Activated CD8-positive, alpha-beta memory T cell treated with anti-CD3 and anti-CD28 coated beads, Interleukin-2, amount 50 U/mL, for 24 hours (primary cell): ENCODE measurements around the gene RHOG.
"Not testable (repeated sequence)": the region's sequence is repeated elsewhere in the genome, so short reads cannot be mapped to it uniquely, and the experiment has no call there.

Experiments
- DNase-seq: peaks from one replicate; pipeline ENCODE4 v3.0.0-alpha.2; 2020; ENCODE audit errors: extremely low read depth

RHOG gene

GRCh38 chr11:3840870-3841425, at the start of gene RHOG:
Gene RHOG, minus strand, starts transcription at chr11:3840959. Its CDS starts 12,821 bp downstream, at chr11:3828138.
- no peak for DNase-seq

- DNase-seq = no peak
These were observed 49.3 kb upstream of the RHOG start for GRCh38 chr11:3890014-3890413.

GRCh38 chr11:3888876-3889275, 48.1 kb upstream of the RHOG start:
- no peak for DNase-seq

DNA sequence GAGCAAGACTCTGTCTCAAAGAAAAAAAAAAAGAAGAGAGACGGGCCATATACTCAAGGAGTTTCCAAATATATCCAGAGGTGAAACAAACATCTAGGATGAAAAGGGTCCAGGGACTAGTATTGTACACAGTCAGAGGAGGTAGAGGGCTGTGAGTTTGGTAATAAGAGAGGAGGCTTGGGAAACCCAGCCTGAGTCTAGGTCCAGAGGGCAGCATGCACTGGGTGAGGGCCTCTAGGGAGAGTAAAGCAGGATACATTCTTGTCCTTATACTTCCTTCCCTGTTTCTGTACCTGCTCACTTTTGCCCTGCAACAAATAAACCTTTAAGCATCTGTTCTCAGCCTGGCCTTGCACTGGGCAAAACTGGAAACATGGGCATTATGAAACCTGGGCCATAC, 46.2 kb upstream of the RHOG start:
- DNase-seq = no peak

- DNase-seq = no peak
These were observed 45.1 kb upstream of the RHOG start for GRCh38 chr11:3885855-3886254.

GRCh38 chr11:3882655-3883054, 41.9 kb upstream of the RHOG start:
- no peak for DNase-seq

GRCh38 chr11:3880724-3881123, 40.0 kb upstream of the RHOG start:
- DNase-seq = no peak

DNA sequence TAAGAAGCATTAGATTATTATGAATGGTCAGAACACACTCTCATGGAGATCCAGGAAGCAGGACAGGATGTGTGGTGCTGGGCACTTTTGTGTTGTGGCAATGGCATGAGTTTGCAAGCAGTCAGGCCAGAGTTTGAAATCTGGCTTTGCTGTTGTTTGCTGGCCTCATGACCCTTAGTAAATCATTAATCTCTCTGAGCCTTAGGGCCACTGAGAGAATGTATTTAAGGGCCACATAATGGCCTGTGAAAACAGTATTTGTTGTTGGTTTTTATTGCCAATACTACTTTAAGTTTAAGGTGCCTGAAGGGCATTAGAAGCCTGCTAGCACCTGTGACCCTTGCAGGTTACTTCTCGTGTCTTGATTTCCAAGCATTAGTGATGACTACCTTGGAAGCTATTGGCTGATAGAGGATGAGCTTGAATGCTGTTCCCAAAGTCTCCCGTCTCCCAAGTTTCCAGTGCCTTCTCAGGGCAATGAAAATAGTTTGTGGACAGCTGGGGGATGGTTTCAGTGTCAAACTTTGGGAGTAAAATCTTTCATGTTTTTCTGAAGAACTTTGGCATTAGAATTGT, 39.3 kb upstream of the RHOG start:
- DNase-seq = no peak

DNA sequence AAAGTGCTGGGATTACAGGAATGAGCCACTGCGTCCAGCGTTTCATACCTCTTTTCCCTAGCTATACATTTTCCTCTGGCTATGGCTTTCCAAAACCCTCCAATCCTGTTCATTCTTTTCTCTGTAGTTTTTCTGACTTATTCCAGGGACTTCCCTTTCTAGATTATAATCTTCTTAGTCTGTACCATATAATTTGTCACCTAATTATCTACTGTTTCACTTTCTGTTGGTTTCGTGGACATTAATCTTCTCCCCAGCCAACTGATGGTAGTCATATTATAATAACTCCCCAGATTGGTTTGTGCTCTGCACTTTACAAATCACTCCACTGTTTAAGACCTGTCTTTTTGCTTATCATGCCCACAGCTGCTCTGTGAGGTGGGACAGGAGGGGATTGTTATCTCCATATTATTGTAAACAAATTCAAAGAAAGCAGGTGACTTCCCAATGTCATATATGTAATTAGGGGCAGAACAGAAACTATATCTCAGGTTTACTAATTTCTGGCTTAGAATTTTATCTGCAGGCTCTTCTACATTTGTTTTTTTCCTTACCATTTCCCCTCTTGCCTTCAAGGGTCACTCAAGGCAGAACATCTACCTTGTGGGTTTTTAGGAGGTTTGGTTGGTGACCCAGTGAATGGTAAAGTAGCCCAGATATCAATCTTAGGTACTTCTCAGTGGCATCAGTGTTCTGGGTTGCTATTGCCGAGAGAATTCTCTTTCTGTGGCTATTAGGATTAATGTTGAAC, 38.6 kb upstream of the RHOG start:
- DNase-seq = no peak

DNA sequence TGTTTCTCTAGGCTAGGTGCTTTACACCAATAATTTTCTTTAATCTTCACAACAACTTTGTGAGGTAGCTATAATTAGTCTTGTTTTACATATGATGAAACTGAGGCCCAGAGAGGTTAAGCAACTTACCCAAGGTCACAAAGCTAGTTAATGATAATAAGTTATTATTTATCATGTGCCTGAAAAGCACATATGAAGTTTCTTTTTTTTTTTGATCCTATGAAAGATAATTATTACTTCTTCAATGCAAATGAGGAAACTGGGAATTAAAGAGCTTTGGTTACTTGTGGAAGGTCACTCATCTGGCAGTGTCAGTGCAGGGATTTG, 37.5 kb upstream of the RHOG start:
- DNase-seq = no peak

DNA sequence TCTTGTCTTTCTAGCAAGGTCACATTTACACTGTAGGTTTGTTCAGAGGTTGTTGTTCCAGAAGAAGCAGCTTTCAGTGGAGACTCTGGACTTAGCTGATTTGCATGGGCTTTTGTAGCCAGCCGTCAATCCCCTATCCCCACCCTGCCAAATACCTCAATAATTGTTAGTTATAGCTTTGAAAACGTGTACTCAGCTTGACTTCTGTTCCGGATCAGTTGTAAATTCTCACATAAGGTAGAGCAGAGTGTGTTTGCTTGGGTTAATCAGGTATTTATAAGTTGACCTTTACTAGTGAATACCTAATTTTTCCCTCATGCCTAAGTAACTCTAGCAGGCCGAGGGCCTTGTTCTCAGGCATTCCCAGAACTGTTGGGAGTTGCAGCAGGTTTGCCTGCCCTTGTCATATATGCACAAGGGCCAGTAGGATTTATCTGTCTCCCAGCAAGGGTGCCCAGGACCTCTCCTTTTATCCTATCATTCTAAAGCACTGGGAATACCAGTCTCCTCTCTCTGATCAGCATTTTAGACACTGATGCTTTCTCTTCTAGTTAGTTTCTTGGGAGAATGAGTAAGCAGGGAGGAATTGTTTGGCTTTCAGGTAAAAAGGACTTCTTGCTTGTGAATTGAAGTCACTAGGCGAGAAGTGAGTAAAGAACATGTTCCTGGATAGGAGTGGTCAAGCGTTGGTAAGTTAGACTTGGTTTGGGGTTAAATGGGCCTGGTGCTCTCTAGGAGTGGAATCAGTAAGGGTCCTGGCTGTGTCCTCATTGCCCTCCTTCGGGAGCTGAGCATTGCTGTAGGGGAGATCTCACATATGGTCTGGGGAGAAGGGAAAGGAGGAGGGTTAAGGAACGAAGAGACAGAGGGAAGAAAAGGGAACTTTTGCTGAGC, 36.9 kb upstream of the RHOG start:
- DNase-seq = no peak

DNA sequence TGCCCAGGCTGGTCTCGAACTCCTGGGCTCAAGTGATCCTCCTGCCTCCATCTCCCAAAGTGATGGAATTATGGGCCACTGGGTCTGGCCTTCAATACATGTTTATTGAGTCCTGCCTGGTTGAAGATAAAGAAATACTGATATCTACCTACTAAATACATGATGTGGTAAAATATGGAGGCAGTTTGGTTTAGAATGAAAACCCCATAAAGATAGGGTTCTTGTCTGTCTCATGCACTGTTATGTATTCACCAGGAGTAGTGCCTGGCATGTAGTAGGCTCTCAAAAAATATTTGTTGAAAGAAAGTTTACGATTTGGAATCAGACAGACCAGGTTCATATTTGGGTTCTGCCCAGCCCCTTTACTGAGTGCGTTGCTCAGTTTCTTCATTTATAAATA, 35.9 kb upstream of the RHOG start:
- no peak for DNase-seq

DNA sequence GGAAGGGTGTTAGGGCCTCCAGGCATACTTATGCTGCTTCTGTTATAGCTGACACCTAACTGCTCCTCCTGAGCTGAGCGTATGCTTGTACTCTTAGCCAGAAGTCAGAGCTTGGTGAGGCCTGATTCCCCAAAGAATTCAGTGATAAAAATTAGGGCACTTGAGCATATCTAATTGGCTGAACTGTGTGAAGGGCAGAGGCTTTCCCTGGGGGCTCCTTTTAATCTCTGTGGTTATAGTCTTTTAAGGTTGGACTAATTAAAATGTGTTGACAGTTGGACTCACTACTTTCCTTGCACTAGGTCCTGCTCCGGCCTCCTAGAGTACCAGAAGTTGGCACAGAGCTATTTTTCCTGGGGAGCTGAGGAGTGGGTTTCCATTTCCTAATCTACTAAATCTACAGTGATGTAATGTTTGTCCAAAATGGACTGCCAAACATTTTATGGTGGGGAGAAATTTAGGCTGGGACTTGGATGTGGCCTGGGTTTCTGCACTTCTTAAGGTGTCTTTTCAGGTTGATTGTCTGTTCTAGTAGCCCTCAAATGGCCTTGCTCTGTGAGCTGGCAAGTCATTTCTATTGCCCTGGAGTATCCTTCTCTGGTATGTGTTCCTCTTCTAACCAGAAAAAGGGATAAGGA, 33.1 kb upstream of the RHOG start:
- no peak for DNase-seq

- no peak for DNase-seq
These were observed 26.7 kb upstream of the RHOG start for GRCh38 chr11:3867209-3868091.

- DNase-seq = no peak
These were observed 26.1 kb upstream of the RHOG start for GRCh38 chr11:3866836-3867208.

DNA sequence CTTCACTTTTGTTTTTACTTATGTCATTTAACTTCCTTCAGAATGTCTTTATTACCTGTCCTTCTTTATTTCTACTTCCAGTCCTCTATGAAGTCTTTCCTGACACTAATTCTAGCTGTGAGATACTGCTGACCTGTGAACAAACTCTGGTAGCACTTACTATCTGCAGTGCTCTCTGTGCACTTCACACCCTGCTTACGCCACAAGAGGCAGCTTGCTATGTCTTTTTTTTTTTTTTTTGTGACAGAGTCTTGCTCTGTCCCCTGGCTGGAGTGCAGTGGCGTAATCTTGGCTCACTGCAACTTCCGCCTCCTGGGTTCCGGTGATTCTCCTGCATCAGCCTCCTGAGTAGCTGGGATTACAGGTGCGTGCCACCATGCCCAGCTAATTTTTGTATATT, 25.4 kb upstream of the RHOG start:
- DNase-seq = no peak

DNA sequence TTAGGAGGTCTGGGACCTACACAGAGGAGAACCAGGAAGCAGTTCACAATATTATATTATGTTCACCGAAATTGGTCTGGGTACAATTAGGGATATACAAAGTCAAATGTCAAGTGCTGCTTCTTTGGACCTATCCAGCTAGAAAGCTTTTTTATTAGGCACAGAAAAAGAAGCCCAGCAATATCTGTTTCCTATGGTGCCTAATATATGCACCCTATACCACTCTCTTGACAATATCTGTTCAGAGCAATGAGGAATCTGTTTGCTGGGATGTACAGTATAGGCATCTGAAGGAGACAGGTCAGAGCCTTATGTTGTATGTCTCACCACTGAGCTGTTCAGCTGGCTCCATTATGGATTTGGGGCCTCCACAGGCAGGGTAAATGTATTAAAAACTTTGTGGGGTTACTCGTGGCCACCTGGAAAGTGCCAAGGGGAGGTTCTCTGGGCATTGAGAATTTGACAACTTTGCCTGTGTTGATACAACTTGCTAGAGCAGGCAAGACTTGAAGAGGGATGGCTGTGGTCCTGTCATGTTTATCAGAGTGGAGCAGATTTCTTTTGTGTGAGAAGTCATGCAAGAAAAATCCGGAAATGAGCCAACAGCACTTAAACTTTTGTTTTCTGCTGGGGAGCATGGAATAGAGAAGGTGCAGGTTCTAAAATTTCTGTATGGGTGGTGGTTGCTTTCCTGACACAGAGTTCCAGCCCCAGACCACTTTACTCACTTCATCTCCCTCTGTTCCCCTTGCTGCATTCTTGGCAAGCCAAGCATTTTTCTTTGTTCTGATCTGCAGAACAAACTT, 24.8 kb upstream of the RHOG start:
- DNase-seq = no peak

DNA sequence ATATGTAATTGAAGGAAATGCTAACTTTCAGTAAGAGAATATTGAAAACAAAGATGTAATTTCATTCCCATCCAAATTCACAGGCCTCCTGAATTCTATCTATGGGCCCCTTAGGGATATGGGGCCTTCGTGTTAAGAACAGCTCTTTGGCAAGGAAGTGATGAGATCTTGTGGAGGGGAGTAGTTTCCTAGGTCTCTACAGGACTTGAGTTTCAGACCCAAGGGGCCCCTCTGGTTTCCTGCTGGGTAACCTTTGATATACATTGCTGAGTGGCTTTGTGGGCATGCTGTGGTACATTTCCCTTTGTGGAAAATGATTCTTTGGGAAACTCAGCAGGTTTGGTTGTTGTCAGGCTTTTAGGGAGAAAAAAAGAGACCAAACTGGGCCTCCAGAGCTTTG, 20.9 kb upstream of the RHOG start:
- DNase-seq = no peak

DNA sequence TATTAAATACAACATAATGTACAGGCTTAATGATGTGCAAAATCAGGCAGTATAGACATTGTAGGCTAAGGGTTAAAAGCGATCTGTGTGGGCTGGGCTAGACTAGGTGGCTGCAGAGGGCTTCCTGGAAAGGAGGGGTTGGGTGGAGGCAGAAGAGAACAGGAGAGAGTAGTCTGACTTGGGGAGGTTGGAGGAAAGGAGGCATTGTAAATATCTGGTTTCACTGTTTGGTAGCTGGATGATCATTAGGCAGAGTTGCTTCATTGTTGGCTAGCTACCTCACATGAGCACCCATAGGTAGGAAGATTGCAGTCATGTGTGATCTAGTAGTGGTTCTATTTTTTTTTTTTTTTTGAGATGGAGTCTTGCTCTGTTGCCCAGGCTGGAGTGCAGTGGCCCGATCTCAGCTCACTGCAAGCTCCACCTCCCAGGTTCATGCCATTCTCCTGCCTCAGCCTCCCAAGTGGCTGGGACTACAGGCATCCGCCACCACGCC, 20.2 kb upstream of the RHOG start:
- DNase-seq = not testable (repeated sequence)

DNA sequence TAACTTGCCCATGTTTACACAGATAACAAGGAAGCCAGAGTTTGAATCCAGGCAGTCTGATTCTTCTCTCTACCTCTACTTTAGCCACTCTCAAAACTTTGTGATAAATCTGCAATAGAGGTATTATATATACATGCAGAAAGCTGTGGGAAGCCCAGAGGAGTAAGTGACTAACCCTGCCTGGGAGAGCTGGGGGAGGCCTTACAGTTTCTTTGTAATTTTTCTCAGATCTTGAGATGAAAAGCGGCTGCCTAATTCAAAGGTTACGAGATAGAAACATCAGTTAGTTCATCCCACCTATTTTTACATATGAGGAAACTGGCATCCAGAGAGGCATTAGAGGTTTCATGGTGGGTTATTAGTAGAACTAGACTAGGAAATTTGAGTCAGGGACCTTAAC, 19.6 kb upstream of the RHOG start:
- no peak for DNase-seq
